HPDE6-E6E7 (cell line): ENCODE data around the gene UBIAD1.

Experiments
- DNase-seq: peaks from one replicate; pipeline ENCODE4 v3.0.0; 2011; ENCODE audit warnings: missing footprints; ENCODE audit errors: extremely low spot score

Gene UBIAD1

GRCh38 chr1:11311816-11312755 is 39.1 kb downstream of the UBIAD1 start:
- no peak for DNase-seq

GRCh38 chr1:11314959-11315358 is 42.0 kb downstream of the UBIAD1 start:
- no peak for DNase-seq

GRCh38 chr1:11316701-11317100 is 43.7 kb downstream of the UBIAD1 start:
- peak; percentile 95 for DNase-seq

- DNase-seq, result no peak
Observed at GRCh38 chr1:11318982-11319381, 46.0 kb downstream of the UBIAD1 start.

- no peak for DNase-seq
Observed at GRCh38 chr1:11320153-11320936, 47.3 kb downstream of the UBIAD1 start.

- no peak for DNase-seq
Observed at GRCh38 chr1:11321656-11322491, 48.9 kb downstream of the UBIAD1 start.

GRCh38 chr1:11324567-11325165 is 51.7 kb downstream of the UBIAD1 start:
- DNase-seq, result no peak

- DNase-seq, result no peak
Observed at GRCh38 chr1:11326070-11326469, 53.1 kb downstream of the UBIAD1 start.

GRCh38 chr1:11328444-11328843 is 55.4 kb downstream of the UBIAD1 start:
- DNase-seq, result no peak

- no peak for DNase-seq
Observed at GRCh38 chr1:11330411-11330810, 57.4 kb downstream of the UBIAD1 start.

GRCh38 chr1:11331036-11331944 is 58.3 kb downstream of the UBIAD1 start:
- no peak for DNase-seq

- no peak for DNase-seq
Observed at GRCh38 chr1:11331945-11332546, 59.0 kb downstream of the UBIAD1 start.

- DNase-seq, result no peak
Observed at GRCh38 chr1:11333631-11334030, 60.6 kb downstream of the UBIAD1 start.

GRCh38 chr1:11334261-11334804 is 61.3 kb downstream of the UBIAD1 start:
- DNase-seq, result no peak

- no peak for DNase-seq
Observed at GRCh38 chr1:11334821-11335220, 61.8 kb downstream of the UBIAD1 start.

GRCh38 chr1:11335417-11336056 is 62.5 kb downstream of the UBIAD1 start:
- no peak for DNase-seq

- DNase-seq, result no peak
Observed at GRCh38 chr1:11337580-11338073, 64.6 kb downstream of the UBIAD1 start.
